ENCODE measurements around the gene PTPRB. TPM values are rescaled to one million over a fixed set of nuclear protein-coding genes. Genes with fewer than 3 reads are reported as not detected.

The PTPRB gene
- total RNA-seq, 1 experiment from 2014 or later: 43.2 TPM

GRCh38 chr12:70520847-70521246, 116.4 kb downstream of the PTPRB start:
- no TSS peak for BruUV-seq (replicated peaks)
- Mint-ChIP-seq H3K4me3 (ENCODE audit: low read depth, unreplicated experiment) (no peak overlapping the region), H3K27ac (ENCODE audit: unreplicated experiment) (no peak overlapping the region), H3K36me3 (ENCODE audit: insufficient read depth, unreplicated experiment) (peaks cover 27% of the 10 kb centered on the region), H3K27me3 (ENCODE audit: unreplicated experiment) (no peaks in the 10 kb centered on the region), H3K4me1 (ENCODE audit: low read depth, unreplicated experiment) (no peaks in the 10 kb centered on the region), H3K9me3 (ENCODE audit: low read depth, unreplicated experiment) (no peaks in the 10 kb centered on the region)
- no peak for TF ChIP-seq CTCF (IDR thresholded peaks at IDR 0.05; ENCODE audit: unreplicated experiment)
- intact Hi-C loops (cut with micrococcal nuclease; ENCODE audit: unreplicated experiment): no loop called here
- CTCF ChIA-PET: no interaction called here
- DNase-seq: no peak

GRCh38 chr12:70513426-70513825, 123.8 kb downstream of the PTPRB start:
- H3K27me3 Mint-ChIP-seq (ENCODE audit: unreplicated experiment): no peaks in the 10 kb centered on the region
- CTCF ChIA-PET: no interaction called here
- intact Hi-C loops (cut with micrococcal nuclease; ENCODE audit: unreplicated experiment): no loop called here
- no peaks in the 10 kb centered on the region for H3K4me1 Mint-ChIP-seq (ENCODE audit: low read depth, unreplicated experiment)
- no peak overlapping the region for H3K27ac Mint-ChIP-seq (ENCODE audit: unreplicated experiment)
- H3K9me3 Mint-ChIP-seq (ENCODE audit: low read depth, unreplicated experiment): peaks cover 2% of the 10 kb centered on the region
- no peak for DNase-seq
- peaks cover 3% of the 10 kb centered on the region for H3K36me3 Mint-ChIP-seq (ENCODE audit: insufficient read depth, unreplicated experiment)
- no TSS peak for BruUV-seq (replicated peaks)
- TF ChIP-seq CTCF (IDR thresholded peaks at IDR 0.05; ENCODE audit: unreplicated experiment): no peak
- no peak overlapping the region for H3K4me3 Mint-ChIP-seq (ENCODE audit: low read depth, unreplicated experiment)

- no peak for TF ChIP-seq CTCF (IDR thresholded peaks at IDR 0.05; ENCODE audit: unreplicated experiment)
- BruUV-seq (replicated peaks): no TSS peak
- peaks cover 17% of the 10 kb centered on the region for H3K4me1 Mint-ChIP-seq (ENCODE audit: low read depth, unreplicated experiment)
- H3K4me3 Mint-ChIP-seq (ENCODE audit: low read depth, unreplicated experiment): no peak overlapping the region
- intact Hi-C loops (cut with micrococcal nuclease; ENCODE audit: unreplicated experiment): loop anchor here (2.0 to 5.0 kb wide), 2 partner anchors 63 to 141 kb away; partner anchors contain the start of gene KCNMB4
- H3K9me3 Mint-ChIP-seq (ENCODE audit: low read depth, unreplicated experiment): peaks cover 4% of the 10 kb centered on the region
- peak; percentile 4 for DNase-seq
- CTCF ChIA-PET: interaction anchor here (0.6 kb wide), 1 partner anchor 128 kb away, joined by 3 read pairs; no protein-coding TSS in a partner anchor
- no peaks in the 10 kb centered on the region for H3K27me3 Mint-ChIP-seq (ENCODE audit: unreplicated experiment)
- peaks cover 6% of the 10 kb centered on the region for H3K36me3 Mint-ChIP-seq (ENCODE audit: insufficient read depth, unreplicated experiment)
- H3K27ac Mint-ChIP-seq (ENCODE audit: unreplicated experiment): peak overlapping the region; percentile 60
Measured at GRCh38 chr12:70508178-70508577, 129.1 kb downstream of the PTPRB start.

GRCh38 chr12:70507442-70507841, 129.8 kb downstream of the PTPRB start:
- H3K27ac Mint-ChIP-seq (ENCODE audit: unreplicated experiment): peak overlapping the region; percentile 60
- H3K36me3 Mint-ChIP-seq (ENCODE audit: insufficient read depth, unreplicated experiment): peaks cover 6% of the 10 kb centered on the region
- H3K27me3 Mint-ChIP-seq (ENCODE audit: unreplicated experiment): no peaks in the 10 kb centered on the region
- no peak for DNase-seq
- peaks cover 4% of the 10 kb centered on the region for H3K9me3 Mint-ChIP-seq (ENCODE audit: low read depth, unreplicated experiment)
- no peak for TF ChIP-seq CTCF (IDR thresholded peaks at IDR 0.05; ENCODE audit: unreplicated experiment)
- peaks cover 17% of the 10 kb centered on the region for H3K4me1 Mint-ChIP-seq (ENCODE audit: low read depth, unreplicated experiment)
- H3K4me3 Mint-ChIP-seq (ENCODE audit: low read depth, unreplicated experiment): no peak overlapping the region
- CTCF ChIA-PET: interaction anchor here (0.6 kb wide), 1 partner anchor 121 kb away, joined by 3 read pairs; no protein-coding TSS in a partner anchor
- BruUV-seq (replicated peaks): no TSS peak
- intact Hi-C loops (cut with micrococcal nuclease; ENCODE audit: unreplicated experiment): loop anchor here (5.0 kb wide), 1 partner anchor 140 kb away; the partner anchor contains the start of gene KCNMB4

Data from Calu3 (cell line).